Calu3 (cell line): Measurements from ENCODE around the gene ATXN7. TPM values are rescaled to one million over a fixed set of nuclear protein-coding genes. Genes with fewer than 3 reads are reported as not detected.

Experiments used
- BruUV-seq: library from RNA; stranded (reverse); fragments of 400-500 nt; replicated peaks from 2 replicates; lab custom pipeline; 2021; lab: Mats Ljungman, UMichigan
- CTCF ChIA-PET: fragments of 300-600 bp; sonication (Branson Sonifier 250); formaldehyde crosslinking; loops from one replicate; lab custom pipeline; 2022; ENCODE audit warnings: antibody characterized with exemption; lab: Charles Lee
- DNase-seq: peaks from one replicate; pipeline ENCODE4 v3.0.0; 2022
- H3K27ac Mint-ChIP-seq: one replicate; pipeline ENCODE4 v1.8.0; 2022; ENCODE audit warnings: mixed read lengths; ENCODE audit not compliant: unreplicated experiment
- H3K27me3 Mint-ChIP-seq: one replicate; pipeline ENCODE4 v1.8.0; 2022; ENCODE audit warnings: mixed read lengths; ENCODE audit not compliant: unreplicated experiment
- H3K36me3 Mint-ChIP-seq: one replicate; pipeline ENCODE4 v1.8.0; 2022; ENCODE audit warnings: mild to moderate bottlenecking, moderate library complexity, mixed read lengths; ENCODE audit not compliant: insufficient read depth, unreplicated experiment
- H3K4me1 Mint-ChIP-seq: one replicate; pipeline ENCODE4 v1.8.0; 2022; ENCODE audit warnings: mild to moderate bottlenecking, low read depth, mixed read lengths; ENCODE audit not compliant: unreplicated experiment
- H3K4me3 Mint-ChIP-seq: one replicate; pipeline ENCODE4 v1.8.0; 2022; ENCODE audit warnings: mild to moderate bottlenecking, low read depth, moderate library complexity, mixed read lengths; ENCODE audit not compliant: unreplicated experiment
- H3K9me3 Mint-ChIP-seq: one replicate; pipeline ENCODE4 v1.8.0; 2022; ENCODE audit warnings: low read depth, mixed read lengths; ENCODE audit not compliant: unreplicated experiment
- intact Hi-C: fragments of 100-400 bp; cut with micrococcal nuclease; formaldehyde crosslinking; loops from one replicate; pipeline ENCODE4 v1.10.0; 2022; ENCODE audit not compliant: unreplicated experiment
- total RNA-seq: library from RNA; stranded (reverse); gene quantifications from 2 replicates; pipeline ENCODE4 v1.2.3, GENCODE V29; 2022
- TF ChIP-seq, protein P1 (sequence below): fragments of 200-600 bp; IDR thresholded peaks from one replicate; pipeline ENCODE4 v1.8.0; 2022; ENCODE audit warnings: antibody characterized with exemption; ENCODE audit not compliant: unreplicated experiment

Gene ATXN7
- total RNA-seq, 1 experiment from 2014 or later, result 31.2 TPM

DNA sequence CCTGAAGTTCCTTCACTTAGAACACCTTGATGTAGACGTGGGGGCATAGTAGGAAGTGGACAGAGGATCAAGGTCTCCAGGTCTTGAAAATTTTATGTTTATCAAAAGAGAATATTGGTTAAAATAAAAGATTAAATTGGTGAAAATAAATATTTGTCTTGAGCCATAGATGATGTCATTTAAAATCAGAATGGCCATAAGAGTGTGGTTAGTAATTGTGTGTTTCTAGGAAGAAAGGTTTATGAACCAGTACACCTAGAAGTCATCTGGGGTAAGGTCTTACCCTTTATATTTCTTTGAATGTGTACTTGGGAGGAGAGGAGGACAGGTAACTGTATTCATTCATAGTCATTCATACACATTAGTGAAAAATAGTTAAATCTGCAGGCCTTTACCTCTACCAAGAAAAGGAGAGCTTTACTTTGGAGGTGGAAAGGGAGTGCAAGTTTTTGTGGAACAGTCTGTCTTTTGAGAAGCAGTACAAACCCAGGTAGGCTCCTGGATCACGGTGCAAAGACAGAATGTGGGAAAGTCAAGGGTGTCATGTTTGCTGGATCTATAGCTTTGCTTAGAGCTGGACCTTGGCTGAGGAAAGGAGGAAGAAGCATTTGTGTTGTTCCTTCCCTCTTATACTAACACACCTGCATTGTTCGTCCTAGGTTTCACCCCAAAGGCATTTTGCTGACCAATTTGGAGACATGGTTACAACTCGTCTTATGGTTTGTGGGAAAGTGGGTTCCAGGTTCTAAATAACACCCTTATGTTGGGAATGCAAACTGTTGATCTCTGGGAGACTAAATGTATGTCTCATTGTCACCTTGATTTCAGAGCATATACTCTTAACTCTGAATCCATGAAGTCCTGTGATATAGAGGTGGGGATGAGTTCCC lies 42.3 kb downstream of the ATXN7 start:
- H3K27me3 Mint-ChIP-seq, result no peaks in the 10 kb centered on the region
- peaks cover 6% of the 10 kb centered on the region for H3K36me3 Mint-ChIP-seq
- CTCF ChIA-PET, result no interaction called here
- peaks cover 16% of the 10 kb centered on the region for H3K4me1 Mint-ChIP-seq
- TF ChIP-seq, protein P1, sequence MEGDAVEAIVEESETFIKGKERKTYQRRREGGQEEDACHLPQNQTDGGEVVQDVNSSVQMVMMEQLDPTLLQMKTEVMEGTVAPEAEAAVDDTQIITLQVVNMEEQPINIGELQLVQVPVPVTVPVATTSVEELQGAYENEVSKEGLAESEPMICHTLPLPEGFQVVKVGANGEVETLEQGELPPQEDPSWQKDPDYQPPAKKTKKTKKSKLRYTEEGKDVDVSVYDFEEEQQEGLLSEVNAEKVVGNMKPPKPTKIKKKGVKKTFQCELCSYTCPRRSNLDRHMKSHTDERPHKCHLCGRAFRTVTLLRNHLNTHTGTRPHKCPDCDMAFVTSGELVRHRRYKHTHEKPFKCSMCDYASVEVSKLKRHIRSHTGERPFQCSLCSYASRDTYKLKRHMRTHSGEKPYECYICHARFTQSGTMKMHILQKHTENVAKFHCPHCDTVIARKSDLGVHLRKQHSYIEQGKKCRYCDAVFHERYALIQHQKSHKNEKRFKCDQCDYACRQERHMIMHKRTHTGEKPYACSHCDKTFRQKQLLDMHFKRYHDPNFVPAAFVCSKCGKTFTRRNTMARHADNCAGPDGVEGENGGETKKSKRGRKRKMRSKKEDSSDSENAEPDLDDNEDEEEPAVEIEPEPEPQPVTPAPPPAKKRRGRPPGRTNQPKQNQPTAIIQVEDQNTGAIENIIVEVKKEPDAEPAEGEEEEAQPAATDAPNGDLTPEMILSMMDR, result no peak
- H3K9me3 Mint-ChIP-seq, result no peaks in the 10 kb centered on the region
- H3K27ac Mint-ChIP-seq, result no peak overlapping the region
- H3K4me3 Mint-ChIP-seq, result no peak overlapping the region
- DNase-seq, result no peak
- BruUV-seq, result no TSS peak
- intact Hi-C loops, result no loop called here

DNA sequence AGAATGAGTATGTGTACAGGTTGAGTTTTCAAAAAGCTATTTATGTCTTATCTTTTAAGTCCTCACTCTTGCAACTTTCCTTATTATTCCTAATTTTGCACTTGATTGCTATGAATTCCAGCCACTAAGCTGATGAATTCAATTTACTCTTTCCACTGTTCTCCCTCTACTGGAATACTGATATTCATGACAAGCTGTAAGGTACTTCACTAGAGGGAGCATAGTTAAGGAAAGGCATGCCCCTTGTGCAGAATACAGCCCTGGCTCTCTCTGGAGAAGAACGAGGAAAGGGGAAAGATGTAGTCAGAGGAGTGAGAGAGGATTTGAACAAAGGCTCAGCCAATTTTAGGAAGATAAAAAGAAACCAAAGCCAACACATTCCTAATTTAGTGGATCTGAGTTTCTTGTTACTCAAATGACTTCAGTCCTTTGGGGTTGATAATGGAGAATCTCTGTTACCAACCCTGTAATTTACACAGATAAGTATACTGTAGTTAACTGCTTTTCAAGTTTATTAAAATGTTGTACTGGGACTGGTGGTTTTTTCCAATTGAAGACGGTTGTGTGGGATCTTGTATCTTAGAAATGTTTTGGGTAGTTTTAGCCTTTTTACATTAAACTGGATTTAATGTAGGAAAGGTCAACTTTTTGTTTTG lies 44.5 kb downstream of the ATXN7 start:
- H3K27me3 Mint-ChIP-seq, result no peaks in the 10 kb centered on the region
- CTCF ChIA-PET, result no interaction called here
- H3K4me3 Mint-ChIP-seq, result no peak overlapping the region
- H3K27ac Mint-ChIP-seq, result no peak overlapping the region
- intact Hi-C loops, result no loop called here
- peaks cover 24% of the 10 kb centered on the region for H3K36me3 Mint-ChIP-seq
- no TSS peak for BruUV-seq
- TF ChIP-seq, protein P1, result no peak
- H3K9me3 Mint-ChIP-seq, result no peaks in the 10 kb centered on the region
- no peak for DNase-seq
- peaks cover 16% of the 10 kb centered on the region for H3K4me1 Mint-ChIP-seq

DNA sequence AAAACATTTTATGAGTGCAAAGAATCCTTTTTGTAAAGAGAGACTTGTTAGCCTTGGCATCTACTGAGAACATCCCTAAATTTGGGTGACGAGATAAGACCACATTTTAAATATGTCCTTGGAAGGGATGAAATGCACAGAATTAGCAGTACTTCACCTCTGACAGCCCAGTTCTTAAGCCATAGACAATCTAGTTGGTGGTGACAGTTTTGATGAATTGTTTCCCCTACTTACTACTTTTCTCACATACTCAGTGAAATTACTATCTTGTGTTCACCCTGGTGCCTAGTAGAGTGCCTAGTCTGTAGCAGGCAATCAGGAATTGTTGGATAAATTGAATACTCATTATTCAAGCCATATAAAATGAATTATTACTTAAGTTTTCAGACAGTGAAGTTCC lies 45.1 kb downstream of the ATXN7 start:
- no TSS peak for BruUV-seq
- Mint-ChIP-seq H3K36me3 (peaks cover 27% of the 10 kb centered on the region), H3K4me1 (peaks cover 16% of the 10 kb centered on the region), H3K9me3 (no peaks in the 10 kb centered on the region), H3K4me3 (no peak overlapping the region), H3K27ac (no peak overlapping the region), H3K27me3 (no peaks in the 10 kb centered on the region)
- DNase-seq, result no peak
- CTCF ChIA-PET, result no interaction called here
- TF ChIP-seq, protein P1, result no peak
- intact Hi-C loops, result no loop called here

DNA sequence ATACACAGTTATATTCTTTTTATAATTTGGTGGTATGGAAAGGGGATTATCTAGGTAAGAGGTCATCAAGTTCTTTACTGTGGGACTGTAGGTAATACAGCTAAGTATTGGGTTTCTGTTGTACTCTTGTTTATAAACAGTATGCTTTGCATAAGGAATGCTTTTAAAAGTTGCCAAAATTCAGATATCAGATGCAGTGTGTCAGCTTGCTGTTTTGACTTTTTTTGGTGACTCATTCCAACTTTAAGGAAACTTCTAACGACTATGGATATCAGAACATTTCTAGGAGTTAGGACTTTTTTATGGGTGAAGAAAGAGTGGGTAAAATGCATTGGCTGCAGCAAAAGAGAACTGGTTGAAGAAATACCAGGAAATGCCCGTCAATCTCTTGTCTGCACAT lies 45.8 kb downstream of the ATXN7 start:
- Mint-ChIP-seq H3K27ac (no peak overlapping the region), H3K4me3 (no peak overlapping the region), H3K9me3 (no peaks in the 10 kb centered on the region), H3K4me1 (peaks cover 20% of the 10 kb centered on the region), H3K27me3 (no peaks in the 10 kb centered on the region), H3K36me3 (peaks cover 32% of the 10 kb centered on the region)
- CTCF ChIA-PET, result no interaction called here
- intact Hi-C loops, result no loop called here
- BruUV-seq, result no TSS peak
- no peak for DNase-seq
- TF ChIP-seq, protein P1, result no peak
